ENCODE data around the gene NAPSA. TPM values are rescaled to one million over a fixed set of nuclear protein-coding genes. Genes with fewer than 3 reads are reported as not detected.

Gene NAPSA
- total and polyA plus RNA-seq, 2 donors (not counting 3 experiments of a cell fraction or from before 2014, with no cell fraction given): 0.19 TPM; not detected in 1

GRCh38 chr19:50328873-50329145 is 36.6 kb downstream of the NAPSA start:
- peak overlapping the region; percentile 73 for H2AFZ ChIP-seq (ENCODE audit: low read depth, low read length)
- no peaks in the 10 kb centered on the region for H3K9me3 ChIP-seq (replicated peaks; ENCODE audit: control insufficient read depth, insufficient read depth, low read length)
- H3K27ac ChIP-seq (ENCODE audit: insufficient read depth, low read depth, low read length): no peak overlapping the region
- BruUV-seq (replicated peaks): no TSS peak
- H3K4me1 ChIP-seq (ENCODE audit: control insufficient read depth, extremely low read depth, insufficient read depth, low read length): peaks cover 7% of the 10 kb centered on the region
- POLR2A ChIA-PET: interaction anchor here (0.8 kb wide), 1 partner anchor 182 kb away, joined by 5 read pairs; the partner anchor contains the start of gene JOSD2
- no peak overlapping the region for H3K4me2 ChIP-seq (ENCODE audit: insufficient read depth, low read length)
- no peaks in the 10 kb centered on the region for H3K36me3 ChIP-seq (ENCODE audit: control insufficient read depth in 2 of 2, extremely low read depth in 1 of 2, insufficient read depth in 2 of 2, low read length in 2 of 2)
- no peaks in the 10 kb centered on the region for H3K79me2 ChIP-seq (ENCODE audit: control insufficient read depth, insufficient read depth, low read length)
- DNase-seq (ENCODE audit: low read depth, low spot score) (no peak), FAIRE-seq (no peak)
- H4K20me1 ChIP-seq (replicated peaks; ENCODE audit: control insufficient read depth, extremely low read depth, insufficient read depth, low read length): no peaks in the 10 kb centered on the region
- peak overlapping the region in 1 of 3 experiments; percentile 31 for H3K4me3 ChIP-seq (replicated peaks in 1 of 3; ENCODE audit: insufficient read depth in 1 of 3, low read depth in 1 of 3, low read length in 3 of 3)
- H3K9ac ChIP-seq (replicated peaks; ENCODE audit: extremely low read depth, insufficient read depth, low read length): no peak overlapping the region
- peaks cover 32 to 35% of the 10 kb centered on the region in 2 experiments for H3K27me3 ChIP-seq (ENCODE audit: control insufficient read depth in 2 of 2, insufficient read depth in 2 of 2, low read length in 2 of 2)
- CTCF ChIA-PET: interaction anchor here (0.6 to 2.6 kb wide), 31 partner anchors 10 to 593 kb away, joined by 3 to 173 read pairs (median 5); partner anchors contain the start of gene POLD1
- dilution Hi-C loops (cut with MboI; ENCODE audit: extremely low pct_ligation_motif_present, low sequenced_read_pairs) (no loop called here), intact Hi-C loops (cut with micrococcal nuclease) (loop anchor here (1.0 to 5.0 kb wide), 4 partner anchors 28 to 393 kb away; partner anchors contain the start of gene CLEC11A)
- TF ChIP-seq MYC (IDR thresholded peaks at IDR 0.05; ENCODE audit: low read depth, low read length) (no peak), CTCF (IDR thresholded peaks at IDR 0.05; ENCODE audit: extremely low read depth in 1 of 2, insufficient read depth in 1 of 2, low read depth in 1 of 2, low read length in 2 of 2) (peak in 1 of 2 donors; percentile 0)
- H3K9me1 ChIP-seq (replicated peaks; ENCODE audit: control insufficient read depth, extremely low read depth, insufficient read depth, low read length): no peaks in the 10 kb centered on the region

GRCh38 chr19:50328224-50328872 is 37.1 kb downstream of the NAPSA start:
- FAIRE-seq: no peak
- dilution Hi-C loops (cut with MboI; ENCODE audit: extremely low pct_ligation_motif_present, low sequenced_read_pairs): no loop called here
- intact Hi-C loops (cut with micrococcal nuclease): loop anchor here (1.0 to 5.0 kb wide), 3 partner anchors 28 to 394 kb away; partner anchors contain the start of gene CLEC11A

More at GRCh38 chr19:50328224-50328872, 37.1 kb downstream of the NAPSA start:
- no peaks in the 10 kb centered on the region for H3K79me2 ChIP-seq (ENCODE audit: control insufficient read depth, insufficient read depth, low read length)
- H3K4me2 ChIP-seq (ENCODE audit: insufficient read depth, low read length): no peak overlapping the region
- peaks cover 7% of the 10 kb centered on the region for H3K4me1 ChIP-seq (ENCODE audit: control insufficient read depth, extremely low read depth, insufficient read depth, low read length)
- H2AFZ ChIP-seq (ENCODE audit: low read depth, low read length): peak overlapping the region; percentile 73
- H3K36me3 ChIP-seq (ENCODE audit: control insufficient read depth in 2 of 2, extremely low read depth in 1 of 2, insufficient read depth in 2 of 2, low read length in 2 of 2): no peaks in the 10 kb centered on the region
- no peak overlapping the region for H3K9ac ChIP-seq (replicated peaks; ENCODE audit: extremely low read depth, insufficient read depth, low read length)
- DNase-seq (ENCODE audit: low read depth, low spot score): peak; percentile 7
- H3K27me3 ChIP-seq (ENCODE audit: control insufficient read depth in 2 of 2, insufficient read depth in 2 of 2, low read length in 2 of 2): peaks cover 32 to 35% of the 10 kb centered on the region in 2 experiments
- ChIA-PET POLR2A (no interaction called here), CTCF (interaction anchor here (0.6 to 2.6 kb wide), 33 partner anchors 9 to 593 kb away, joined by 3 to 173 read pairs (median 5); partner anchors contain the start of gene POLD1)
- BruUV-seq (replicated peaks): no TSS peak
- no peaks in the 10 kb centered on the region for H3K9me3 ChIP-seq (replicated peaks; ENCODE audit: control insufficient read depth, insufficient read depth, low read length)
- no peak overlapping the region for H3K27ac ChIP-seq (ENCODE audit: insufficient read depth, low read depth, low read length)
- TF ChIP-seq GATA2 (IDR thresholded peaks at IDR 0.05; ENCODE audit: insufficient read depth, insufficient read length, low read depth, low read length) (no peak), EZH2 (IDR thresholded peaks at IDR 0.05; ENCODE audit: borderline replicate concordance, low read depth, low read length, severe bottlenecking) (peak; percentile 63)
- H4K20me1 ChIP-seq (replicated peaks; ENCODE audit: control insufficient read depth, extremely low read depth, insufficient read depth, low read length): no peaks in the 10 kb centered on the region
- no peaks in the 10 kb centered on the region for H3K9me1 ChIP-seq (replicated peaks; ENCODE audit: control insufficient read depth, extremely low read depth, insufficient read depth, low read length)
- H3K4me3 ChIP-seq (replicated peaks in 1 of 3; ENCODE audit: insufficient read depth in 1 of 3, low read depth in 1 of 3, low read length in 3 of 3): peak overlapping the region in 1 of 3 experiments; percentile 31

Measured in endothelial cell of umbilical vein (primary cell).